ENCODE measurements around the gene LMO1.

Gene LMO1

GRCh38 chr11:8263769-8264410 lies at the start of gene LMO1:
Gene LMO1, minus strand, starts transcription at chr11:8263878. Its CDS starts 516 bp downstream, at chr11:8263362.
- in situ Hi-C loops (cut with HindIII; ENCODE audit: low sequenced_read_pairs) = no loop called here

- in situ Hi-C loops (cut with HindIII; ENCODE audit: low sequenced_read_pairs) = no loop called here
Observed at GRCh38 chr11:8312986-8313385, 49.3 kb upstream of the LMO1 start.

- in situ Hi-C loops (cut with HindIII; ENCODE audit: low sequenced_read_pairs) = no loop called here
Observed at GRCh38 chr11:8311366-8311765, 47.7 kb upstream of the LMO1 start.

GRCh38 chr11:8310743-8311298 lies 47.1 kb upstream of the LMO1 start:
- in situ Hi-C loops (cut with HindIII; ENCODE audit: low sequenced_read_pairs) = no loop called here

- in situ Hi-C loops (cut with HindIII; ENCODE audit: low sequenced_read_pairs) = no loop called here
Observed at GRCh38 chr11:8309862-8310261, 46.2 kb upstream of the LMO1 start.

- in situ Hi-C loops (cut with HindIII; ENCODE audit: low sequenced_read_pairs) = no loop called here
Observed at GRCh38 chr11:8309311-8309710, 45.6 kb upstream of the LMO1 start.

- in situ Hi-C loops (cut with HindIII; ENCODE audit: low sequenced_read_pairs) = no loop called here
Observed at GRCh38 chr11:8307601-8308000, 43.9 kb upstream of the LMO1 start.

- in situ Hi-C loops (cut with HindIII; ENCODE audit: low sequenced_read_pairs) = no loop called here
Observed at GRCh38 chr11:8301622-8302021, 37.9 kb upstream of the LMO1 start.

- in situ Hi-C loops (cut with HindIII; ENCODE audit: low sequenced_read_pairs) = no loop called here
Observed at GRCh38 chr11:8298801-8299786, 35.4 kb upstream of the LMO1 start.

GRCh38 chr11:8297781-8298440 lies 34.2 kb upstream of the LMO1 start:
- in situ Hi-C loops (cut with HindIII; ENCODE audit: low sequenced_read_pairs) = no loop called here

GRCh38 chr11:8296872-8297271 lies 33.2 kb upstream of the LMO1 start:
- in situ Hi-C loops (cut with HindIII; ENCODE audit: low sequenced_read_pairs) = no loop called here

GRCh38 chr11:8296038-8296649 lies 32.5 kb upstream of the LMO1 start:
- in situ Hi-C loops (cut with HindIII; ENCODE audit: low sequenced_read_pairs) = no loop called here

- in situ Hi-C loops (cut with HindIII; ENCODE audit: low sequenced_read_pairs) = no loop called here
Observed at GRCh38 chr11:8294251-8294935, 30.7 kb upstream of the LMO1 start.

GRCh38 chr11:8293171-8293570 lies 29.5 kb upstream of the LMO1 start:
- in situ Hi-C loops (cut with HindIII; ENCODE audit: low sequenced_read_pairs) = no loop called here

- in situ Hi-C loops (cut with HindIII; ENCODE audit: low sequenced_read_pairs) = no loop called here
Observed at GRCh38 chr11:8292351-8292750, 28.7 kb upstream of the LMO1 start.

GRCh38 chr11:8291421-8292350 lies 28.0 kb upstream of the LMO1 start:
- in situ Hi-C loops (cut with HindIII; ENCODE audit: low sequenced_read_pairs) = no loop called here

GRCh38 chr11:8290081-8290810 lies 26.6 kb upstream of the LMO1 start:
- in situ Hi-C loops (cut with HindIII; ENCODE audit: low sequenced_read_pairs) = no loop called here

GRCh38 chr11:8289492-8289918 lies 25.8 kb upstream of the LMO1 start:
- in situ Hi-C loops (cut with HindIII; ENCODE audit: low sequenced_read_pairs) = no loop called here

Measured in DLD1 (cell line).